Endothelial cell of umbilical vein (primary cell): ENCODE data around the gene PCBP4. TPM values are rescaled to one million over a fixed set of nuclear protein-coding genes. Genes with fewer than 3 reads are reported as not detected.

Source experiments
- BruUV-seq: library from RNA; stranded (reverse); fragments of 400-500 nt; replicated peaks from 2 replicates; lab custom pipeline; 2021; lab: Mats Ljungman, UMichigan
- CTCF ChIA-PET: fragments of 300-600, 350-600 bp; sonication (Branson Sonifier 250); formaldehyde crosslinking; loops from one replicate; lab custom pipeline; 2021; ENCODE audit warnings: antibody characterized with exemption, inconsistent platforms; lab: Charles Lee
- POLR2A ChIA-PET: fragments of 300-600, 350-600 bp; sonication (Branson Sonifier 250); formaldehyde crosslinking; loops from one replicate; lab custom pipeline; 2021; ENCODE audit warnings: antibody characterized with exemption, inconsistent platforms; lab: Charles Lee
- DNase-seq: peaks from one replicate; pipeline ENCODE4 v3.0.0-alpha.2; 2011; ENCODE audit warnings: low read depth, low spot score
- FAIRE-seq: peaks from 2 replicates; lab custom pipeline; 2011; peaks lifted over from hg19 to GRCh38; lab: Jason Lieb, UNC
- H2AFZ ChIP-seq: 2 replicates; pipeline ENCODE4 v1.6.0; 2012; ENCODE audit warnings: low read depth, low read length, control low read depth, inconsistent platforms
- H3K27ac ChIP-seq: 2 replicates; pipeline ENCODE4 v1.5.1; 2011; ENCODE audit warnings: low read depth, mild to moderate bottlenecking, control low read depth, low read length, moderate library complexity; ENCODE audit not compliant: insufficient read depth
- H3K27me3 ChIP-seq, 2 experiments: 2 replicates each; pipeline versions ENCODE4 v1.6.0 to v1.6.1; 2011; ENCODE audit warnings: low read length in 2 of 2, mixed read lengths in 1 of 2; ENCODE audit not compliant: control insufficient read depth in 2 of 2, insufficient read depth in 2 of 2
- H3K36me3 ChIP-seq, 2 experiments: 2 replicates in 1 of 2; 3 replicates in 1 of 2; pipeline ENCODE4 v1.5.1; 2011; ENCODE audit warnings: low read length in 2 of 2, mild to moderate bottlenecking in 1 of 2, moderate library complexity in 1 of 2; ENCODE audit not compliant: control insufficient read depth in 2 of 2, insufficient read depth in 2 of 2; ENCODE audit errors: extremely low read depth in 1 of 2
- H3K4me1 ChIP-seq: 3 replicates; pipeline ENCODE4 v1.5.1; 2011; ENCODE audit warnings: mild to moderate bottlenecking, low read length; ENCODE audit not compliant: control insufficient read depth, insufficient read depth; ENCODE audit errors: extremely low read depth
- H3K4me2 ChIP-seq: 2 replicates; pipeline ENCODE4 v1.6.1; 2011; ENCODE audit warnings: low read length, control low read depth, mixed read lengths; ENCODE audit not compliant: insufficient read depth
- H3K4me3 ChIP-seq, 3 experiments: fragments of 200-600 bp in 1 of 3; sonication (generic), shearing (Covaris generic) in 1 of 3; replicated peaks in 1 of 3; 2 replicates each; pipeline ENCODE4 v1.5.1; 2011 to 2016; ENCODE audit warnings: control low read depth in 3 of 3, low read length in 3 of 3, mild to moderate bottlenecking in 2 of 3, inconsistent platforms in 1 of 3, low read depth in 1 of 3, moderate library complexity in 1 of 3; ENCODE audit not compliant: insufficient read depth in 1 of 3
- H3K79me2 ChIP-seq: 2 replicates; pipeline ENCODE4 v1.6.0; 2012; ENCODE audit warnings: low read length, inconsistent platforms; ENCODE audit not compliant: control insufficient read depth, insufficient read depth
- H3K9ac ChIP-seq: replicated peaks from 2 replicates; pipeline ENCODE3; 2011; ENCODE audit warnings: low read length, control low read depth; ENCODE audit not compliant: insufficient read depth; ENCODE audit errors: extremely low read depth
- H3K9me1 ChIP-seq: replicated peaks from 3 replicates; pipeline ENCODE4 v1.6.0; 2011; ENCODE audit warnings: mild to moderate bottlenecking, low read length; ENCODE audit not compliant: control insufficient read depth, insufficient read depth; ENCODE audit errors: extremely low read depth
- H3K9me3 ChIP-seq: replicated peaks from 2 replicates; pipeline ENCODE4 v1.5.1; 2012; ENCODE audit warnings: low read length, inconsistent platforms; ENCODE audit not compliant: control insufficient read depth, insufficient read depth
- H4K20me1 ChIP-seq: replicated peaks from 2 replicates; pipeline ENCODE3; 2011; ENCODE audit warnings: mild to moderate bottlenecking, low read length; ENCODE audit not compliant: control insufficient read depth, insufficient read depth; ENCODE audit errors: extremely low read depth
- CTCF ChIP-seq, 2 donors: IDR thresholded peaks; 1 replicate in 1 of 2; 2 replicates in 1 of 2; pipeline ENCODE4 v1.5.1; 2011; ENCODE audit warnings: low read length in 2 of 2, mild to moderate bottlenecking in 2 of 2, moderate library complexity in 2 of 2, control low read depth in 1 of 2, inconsistent platforms in 1 of 2, low read depth in 1 of 2; ENCODE audit not compliant: insufficient read depth in 1 of 2; ENCODE audit errors: extremely low read depth in 1 of 2
- FOS ChIP-seq: IDR thresholded peaks from 2 replicates; pipeline ENCODE4 v1.6.1; 2011; ENCODE audit warnings: mild to moderate bottlenecking, low read length, moderate library complexity, borderline replicate concordance; ENCODE audit not compliant: insufficient read depth
- GATA2 ChIP-seq: IDR thresholded peaks from 2 replicates; pipeline ENCODE4 v1.7.0; 2011; ENCODE audit warnings: low read depth, mild to moderate bottlenecking, moderate library complexity, mixed read lengths, low read length; ENCODE audit not compliant: insufficient read length, insufficient read depth
- JUN ChIP-seq: IDR thresholded peaks from 2 replicates; pipeline ENCODE4 v1.6.1; 2011; ENCODE audit warnings: borderline replicate concordance, low read depth; ENCODE audit not compliant: insufficient read length, insufficient read depth
- MYC ChIP-seq: IDR thresholded peaks from one replicate; pipeline ENCODE4 v1.6.1; 2011; ENCODE audit warnings: mild to moderate bottlenecking, low read depth, low read length
- POLR2AphosphoS5 ChIP-seq: IDR thresholded peaks from 2 replicates; pipeline ENCODE4 v1.6.1; 2012; ENCODE audit warnings: low read depth, mild to moderate bottlenecking, control low read depth, low read length, moderate library complexity; ENCODE audit not compliant: insufficient read depth
- dilution Hi-C: fragments of 300-500 bp; cut with MboI; formaldehyde crosslinking; loops from one replicate; pipeline ENCODE4 v1.15.0; 2019; ENCODE audit warnings: low sequenced_read_pairs; ENCODE audit not compliant: extremely low pct_ligation_motif_present
- intact Hi-C: fragments of 100-400 bp; cut with micrococcal nuclease; formaldehyde crosslinking; loops from one replicate; pipeline ENCODE4 v1.10.0; 2022
- polyA plus RNA-seq, 4 experiments: library from polyadenylated mRNA; depleted of rRNA in 3 of 4; stranded (reverse) in 3 of 4; unstranded in 1 of 4; fragments of >200 nt; gene quantifications; 2 replicates each; pipeline versions ENCODE4 v1.2.1 to v1.2.3, GENCODE V29; 2011 to 2012; ENCODE audit warnings: missing spikeins in 1 of 4
- total RNA-seq: library from RNA; stranded (reverse); gene quantifications from 2 replicates; pipeline ENCODE4 v1.2.3, GENCODE V29; 2021

The PCBP4 gene
- total and polyA plus RNA-seq, 2 donors (not counting 3 experiments of a cell fraction or from before 2014, with no cell fraction given), result 46.5 to 63.1 TPM

GRCh38 chr3:51957520-51958205, 9.6 kb downstream of the PCBP4 start:
- Histone ChIP-seq H3K9me1 (no peaks in the 10 kb centered on the region), H3K4me1 (no peaks in the 10 kb centered on the region), H3K27me3 (peaks cover 7 to 13% of the 10 kb centered on the region in 2 experiments), H3K9me3 (no peaks in the 10 kb centered on the region), H3K27ac (no peak overlapping the region), H3K36me3 (peaks cover 0 to 2% of the 10 kb centered on the region in 2 experiments), H3K79me2 (no peaks in the 10 kb centered on the region), H3K4me2 (no peak overlapping the region), H4K20me1 (no peaks in the 10 kb centered on the region), H3K9ac (no peak overlapping the region), H2AFZ (no peak overlapping the region), H3K4me3 (no peak overlapping the region)
- intact Hi-C loops, result no loop called here
- dilution Hi-C loops, result no loop called here
- POLR2A ChIA-PET, result no interaction called here
- TF ChIP-seq GATA2 (no peak), CTCF (IDR thresholded peaks at IDR 0.05; ENCODE audit: extremely low read depth in 1 of 2, insufficient read depth in 1 of 2, low read depth in 1 of 2, low read length in 2 of 2) (no peak), FOS (no peak), JUN (no peak), MYC (no peak), POLR2AphosphoS5 (no peak)
- BruUV-seq, result no TSS peak
- CTCF ChIA-PET, result interaction anchor here (0.6 to 2.1 kb wide), 5 partner anchors 10 to 17 kb away, joined by 3 to 14 read pairs (median 8); partner anchors contain the start of genes ABHD14A, ABHD14B, PARP3 and PCBP4
- FAIRE-seq, result no peak
- DNase-seq, result no peak
